GM12891 (cell line): ENCODE data around the gene ACTG2.

Experiments
- DNase-seq: peaks from one replicate; pipeline ENCODE4 v3.0.0; 2011; ENCODE audit warnings: low spot score; ENCODE audit not compliant: insufficient read length
- FAIRE-seq: peaks from 2 replicates; lab custom pipeline; 2011; peaks lifted over from hg19 to GRCh38; lab: Jason Lieb, UNC
- PAX5 ChIP-seq: IDR thresholded peaks from 2 replicates; pipeline ENCODE4 v1.6.1; 2011; ENCODE audit warnings: low read length, moderate library complexity, mild to moderate bottlenecking; ENCODE audit not compliant: insufficient read depth, severe bottlenecking
- POLR2A ChIP-seq: IDR thresholded peaks from 2 replicates; pipeline ENCODE4 v1.6.1; 2011; ENCODE audit warnings: low read depth, low read length, control low read depth
- POLR2AphosphoS5 ChIP-seq: IDR thresholded peaks from 2 replicates; pipeline ENCODE4 v1.6.1; 2011; ENCODE audit warnings: low read depth, low read length, control low read depth
- POU2F2 ChIP-seq: IDR thresholded peaks from 2 replicates; pipeline ENCODE4 v1.6.1; 2011; ENCODE audit warnings: low read depth, mild to moderate bottlenecking, control low read depth, low read length, moderate library complexity
- SPI1 ChIP-seq: IDR thresholded peaks from 2 replicates; pipeline ENCODE4 v1.6.1; 2011; ENCODE audit warnings: low read depth, low read length, control low read depth
- TAF1 ChIP-seq: IDR thresholded peaks from 2 replicates; pipeline ENCODE4 v1.6.1; 2011; ENCODE audit warnings: low read depth, low read length, control low read depth

ACTG2 gene

DNA sequence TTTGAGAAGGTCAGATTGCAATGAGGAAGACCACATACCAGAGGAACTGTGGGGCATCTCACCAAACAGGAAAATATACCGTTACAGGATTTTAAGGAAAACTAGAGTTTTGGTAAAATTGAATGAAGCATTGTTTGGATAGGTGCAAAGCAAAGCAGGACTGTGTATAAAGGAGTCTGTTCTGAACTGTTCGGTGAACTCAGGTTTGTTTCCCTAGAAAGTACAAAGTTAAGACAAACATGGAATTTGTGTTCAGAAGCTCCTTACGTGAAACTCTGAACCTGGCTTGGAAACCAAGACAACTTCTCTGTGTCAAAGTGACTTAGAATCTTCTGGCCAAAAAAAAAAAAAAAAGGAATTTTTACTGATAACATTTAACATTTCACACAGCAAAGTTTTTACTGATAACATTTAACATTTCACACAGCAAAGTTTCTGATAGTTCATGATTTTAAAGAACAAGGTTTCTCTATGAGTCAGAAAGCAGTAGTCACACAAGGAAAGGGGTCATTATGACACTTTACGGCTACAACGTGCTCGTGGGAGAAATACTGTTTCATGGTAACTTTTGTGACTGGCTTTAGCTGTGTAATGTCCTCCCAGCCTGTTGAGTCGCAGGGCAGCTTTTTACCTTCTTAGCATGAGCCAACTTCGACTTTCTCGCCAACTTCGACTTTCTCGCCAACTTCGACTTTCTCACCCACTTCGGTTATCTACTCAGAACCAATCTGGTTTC is 70.7 kb downstream of the ACTG2 start:
- peak; percentile 66 for FAIRE-seq

DNA sequence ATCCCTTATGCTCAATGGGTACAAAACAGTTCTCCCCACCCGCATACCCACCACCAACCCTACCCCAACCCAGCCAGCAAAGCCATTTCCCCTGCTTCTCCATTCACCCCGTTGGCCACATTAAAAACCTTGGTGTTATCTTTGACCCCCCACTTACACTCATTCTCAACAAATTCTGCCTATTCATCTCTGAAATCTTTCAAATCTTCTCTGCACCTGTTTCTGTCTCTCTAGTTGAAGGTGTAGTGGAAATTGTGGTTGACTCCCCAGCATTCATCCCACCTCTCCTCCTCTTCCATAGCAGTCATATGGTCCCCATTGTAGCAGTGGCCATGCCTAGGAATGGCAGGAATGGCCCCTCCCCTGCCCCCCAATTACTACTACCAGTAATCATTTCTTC is 71.4 kb downstream of the ACTG2 start:
- DNase-seq: no peak
- FAIRE-seq: no peak
- TF ChIP-seq TAF1: no peak
- TF ChIP-seq POU2F2: no peak
- no peak for TF ChIP-seq SPI1
- no peak for TF ChIP-seq POLR2AphosphoS5
- TF ChIP-seq PAX5: no peak
- no peak for TF ChIP-seq POLR2A

More for the DNA sequence above, 70.7 kb downstream of the ACTG2 start:
- DNase-seq: peak; percentile 21
- no peak for TF ChIP-seq TAF1
- TF ChIP-seq POU2F2: no peak
- TF ChIP-seq POLR2A: 0 out of 2 replicates have a peak, but pooled peaks have one; percentile 36
- TF ChIP-seq SPI1: no peak

DNA sequence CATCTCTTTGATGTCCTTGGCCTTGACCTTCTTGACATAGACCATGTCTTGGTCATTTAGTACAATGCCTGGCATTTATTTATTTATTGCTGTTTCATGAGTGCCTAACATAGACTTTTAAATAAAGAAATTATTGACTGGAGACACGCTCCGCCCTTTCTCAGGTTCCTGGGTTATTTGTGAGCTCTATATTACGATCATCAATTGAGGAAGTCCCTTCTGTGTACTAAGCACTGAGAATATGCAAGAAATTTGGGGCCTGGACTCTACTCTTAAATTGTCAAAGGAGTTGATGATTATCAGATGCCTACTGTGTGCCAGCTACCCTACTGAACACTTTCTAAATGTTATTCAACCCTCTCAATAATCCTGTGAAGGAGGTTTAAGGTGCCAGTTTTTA is 72.2 kb downstream of the ACTG2 start:
- no peak for FAIRE-seq
- no peak for TF ChIP-seq POLR2AphosphoS5
- TF ChIP-seq SPI1: peak; percentile 57
- DNase-seq: no peak

DNA sequence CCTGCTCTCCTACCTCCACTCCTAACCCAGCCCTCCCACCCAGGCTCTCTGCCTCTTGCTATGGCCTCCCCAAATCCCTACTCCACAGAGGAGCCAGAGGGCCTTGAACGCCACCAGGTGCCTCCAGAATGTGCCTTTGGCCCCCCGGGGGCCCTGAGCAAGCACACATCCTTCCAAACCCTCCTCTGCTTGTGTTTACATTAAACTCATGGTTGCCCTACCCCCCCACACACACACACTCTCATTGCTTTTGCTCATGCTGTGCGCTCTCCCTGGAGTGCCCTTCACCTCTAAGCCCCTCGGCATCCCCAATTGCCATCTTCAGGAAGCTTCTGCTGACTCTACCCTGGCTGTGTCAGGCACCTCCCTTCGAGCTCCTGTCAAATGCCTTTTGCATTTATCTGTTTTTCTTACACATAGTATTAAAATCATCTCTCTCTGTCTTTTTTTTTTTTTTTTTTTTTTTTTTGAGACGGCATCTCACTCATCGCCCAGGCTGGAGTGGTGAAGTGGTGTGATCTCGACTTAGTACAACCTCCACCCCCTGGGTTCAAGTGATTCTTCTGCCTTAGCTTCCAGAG is 75.6 kb downstream of the ACTG2 start:
- FAIRE-seq (no peak), DNase-seq (no peak)
- TF ChIP-seq POLR2AphosphoS5: no peak
- TF ChIP-seq POU2F2: no peak
- no peak for TF ChIP-seq POLR2A
- TF ChIP-seq SPI1: no peak
- TF ChIP-seq PAX5: no peak
- no peak for TF ChIP-seq TAF1

DNA sequence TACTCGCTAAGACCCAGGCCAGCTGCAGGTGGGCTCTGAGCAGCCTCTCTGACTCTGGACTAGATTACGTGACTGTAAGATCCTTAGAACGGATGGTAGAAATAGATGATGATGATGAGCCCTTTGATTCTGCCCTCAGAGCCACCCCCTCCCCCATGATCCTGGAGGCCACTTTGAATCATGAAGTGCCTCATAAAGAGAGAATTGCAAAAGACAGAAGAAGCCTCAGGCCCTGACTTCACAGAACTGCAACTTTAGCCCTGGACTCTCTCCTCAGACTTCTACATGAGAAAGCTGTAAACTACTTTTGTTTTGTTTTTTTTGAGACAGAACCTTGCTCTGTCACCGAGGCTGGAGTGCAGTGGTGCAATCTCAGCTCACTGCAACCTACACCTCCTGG is 76.5 kb downstream of the ACTG2 start:
- DNase-seq (no peak), FAIRE-seq (no peak)
- no peak for TF ChIP-seq TAF1
- no peak for TF ChIP-seq SPI1
- TF ChIP-seq POLR2AphosphoS5: no peak
- TF ChIP-seq PAX5: no peak
- no peak for TF ChIP-seq POU2F2
- TF ChIP-seq POLR2A: no peak
